NT2/D1 (cell line): ENCODE results near the gene FBXL7.

Experiments
- SUZ12 ChIP-seq: IDR thresholded peaks from 2 replicates; pipeline ENCODE4 v1.6.1; 2011; ENCODE audit not compliant: insufficient read length, insufficient read depth; ENCODE audit errors: extremely low read depth
- YY1 ChIP-seq: IDR thresholded peaks from 2 replicates; pipeline ENCODE4 v1.6.1; 2011; ENCODE audit not compliant: insufficient read length, insufficient read depth

DNA sequence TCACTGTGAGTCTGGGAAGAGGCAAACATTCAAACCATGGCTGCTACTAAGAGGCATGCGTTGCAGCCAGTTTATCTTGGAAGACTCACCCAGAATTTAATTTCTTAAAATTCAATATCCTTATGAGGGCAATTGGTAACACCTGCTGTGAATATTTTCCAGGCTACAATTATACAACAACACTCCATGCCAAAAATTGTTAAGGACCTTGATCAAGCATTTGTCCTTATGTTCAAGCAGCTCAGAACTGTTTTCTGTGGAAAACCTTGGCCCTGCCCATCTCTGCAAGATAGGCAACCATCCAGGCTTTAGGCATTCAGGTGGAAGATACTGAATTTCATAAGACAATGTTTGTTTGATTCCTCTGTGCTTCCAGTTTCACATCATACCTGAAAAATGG lies 327.8 kb downstream of the FBXL7 start:
- no peak for TF ChIP-seq YY1
- no peak for TF ChIP-seq SUZ12
